A549 (cell line): Measurements from ENCODE around the gene CELA3B. TPM values are rescaled to one million over a fixed set of nuclear protein-coding genes. Genes with fewer than 3 reads are reported as not detected.

Source experiments
- ATAC-seq, 2 experiments: fragments of 200-7000 bp in 1 of 2; fragments of >200 bp in 1 of 2; cut with Nextera tagmentation in 1 of 2; cut with Tn5 transposase in 1 of 2; 3 replicates each; pipeline versions ENCODE4 v1.8.0 to v1.9.1; 2018 to 2020; ENCODE audit warnings: mild to moderate bottlenecking in 1 of 2, moderate library complexity in 1 of 2
- CTCF ChIA-PET: fragments of 300-600 bp; sonication (Branson Sonifier 250); formaldehyde crosslinking; extraction: SDS; loops from one replicate; lab custom pipeline; 2021; ENCODE audit warnings: antibody characterized with exemption, inconsistent platforms; lab: Yijun Ruan, JAX
- POLR2A ChIA-PET: fragments of 350-600 bp; formaldehyde crosslinking; extraction: SDS; loops from one replicate; lab custom pipeline; 2021; ENCODE audit warnings: antibody characterized with exemption, inconsistent platforms; lab: Yijun Ruan, JAX
- DNase-seq, 2 experiments: peaks; one replicate each; pipeline versions ENCODE4 v3.0.0 to v3.0.0-alpha.2; 2011 to 2016; ENCODE audit warnings: low read depth in 1 of 2, low spot score in 1 of 2
- FAIRE-seq: peaks from 2 replicates; lab custom pipeline; 2011; peaks lifted over from hg19 to GRCh38; lab: Jason Lieb, UNC
- H3K27ac ChIP-seq, 2 experiments: fragments of >200 bp; sonication (Bioruptor Twin); formaldehyde crosslinking; 3 replicates each; pipeline ENCODE4 v1.5.1; 2016 to 2017
- H3K4me1 ChIP-seq: fragments of >200 bp; sonication (Bioruptor Twin); formaldehyde crosslinking; 3 replicates; pipeline ENCODE4 v1.6.1; 2016
- H3K4me2 ChIP-seq: fragments of >200 bp; sonication (Bioruptor Twin); formaldehyde crosslinking; 3 replicates; pipeline ENCODE4 v1.6.1; 2016
- H3K4me3 ChIP-seq: fragments of >200 bp; sonication (Bioruptor Twin); formaldehyde crosslinking; 3 replicates; pipeline ENCODE4 v1.5.1; 2016
- H3K9me3 ChIP-seq: fragments of >200 bp; sonication (Bioruptor Twin); formaldehyde crosslinking; 3 replicates; pipeline ENCODE4 v1.6.1; 2016
- CHD4 ChIP-seq: fragments of 200-600 bp; sonication (generic); IDR thresholded peaks from 2 replicates; pipeline ENCODE4 v1.6.1; 2016; ENCODE audit warnings: antibody characterized with exemption, mild to moderate bottlenecking, borderline replicate concordance
- E2F6 ChIP-seq: IDR thresholded peaks from 2 replicates; pipeline ENCODE4 v1.6.1; 2012; ENCODE audit warnings: low read depth, borderline replicate concordance
- EP300 ChIP-seq, 2 experiments: fragments of >200 bp; sonication (Bioruptor Twin); formaldehyde crosslinking; IDR thresholded peaks; 2 replicates in 1 of 2; 3 replicates in 1 of 2; pipeline ENCODE4 v1.6.1; 2016 to 2017
- ESRRA ChIP-seq: fragments of 150-350 bp; IDR thresholded peaks from 2 replicates; pipeline ENCODE4 v1.6.1; 2014; ENCODE audit warnings: mild to moderate bottlenecking, low read length, borderline replicate concordance
- FOSB ChIP-seq: fragments of 250-450 bp; sonication (Bioruptor Pico); IDR thresholded peaks from 2 replicates; pipeline ENCODE4 v1.5.0; 2020; ENCODE audit warnings: mild to moderate bottlenecking, moderate library complexity
- FOXS1 ChIP-seq: fragments of 250-450 bp; sonication (Bioruptor Pico); IDR thresholded peaks from 2 replicates; pipeline ENCODE4 v1.5.0; 2020; ENCODE audit warnings: mild to moderate bottlenecking, moderate library complexity
- HMGXB4 ChIP-seq: fragments of 250-450 bp; sonication (Bioruptor Pico); IDR thresholded peaks from 2 replicates; pipeline ENCODE4 v1.5.0; 2021; ENCODE audit warnings: mild to moderate bottlenecking, moderate library complexity, borderline replicate concordance
- HOXB13 ChIP-seq: fragments of 250-450 bp; sonication (Bioruptor Pico); IDR thresholded peaks from 2 replicates; pipeline ENCODE4 v1.5.0; 2020; ENCODE audit warnings: low read depth, mild to moderate bottlenecking, moderate library complexity
- HOXB5 ChIP-seq: fragments of 250-450 bp; sonication (Bioruptor Pico); IDR thresholded peaks from 2 replicates; pipeline ENCODE4 v1.5.0; 2020; ENCODE audit warnings: mild to moderate bottlenecking, moderate library complexity
- KDM1A ChIP-seq: fragments of 200-600 bp; sonication (generic); IDR thresholded peaks from 2 replicates; pipeline ENCODE4 v1.6.1; 2016; ENCODE audit warnings: low read depth, mild to moderate bottlenecking
- MAX ChIP-seq: IDR thresholded peaks from 2 replicates; pipeline ENCODE4 v1.6.1; 2012
- MYC ChIP-seq: IDR thresholded peaks from 2 replicates; pipeline ENCODE4 v1.6.1; 2012; ENCODE audit warnings: mild to moderate bottlenecking, inconsistent platforms, low read length, improper control_type of control experiment, borderline replicate concordance
- NR3C1 ChIP-seq: fragments of >200 bp; sonication (Bioruptor Twin); formaldehyde crosslinking; IDR thresholded peaks from 3 replicates; pipeline ENCODE4 v1.6.1; 2017
- PHF8 ChIP-seq: fragments of 200-600 bp; sonication (generic); IDR thresholded peaks from 2 replicates; pipeline ENCODE4 v1.6.1; 2016; ENCODE audit warnings: low read depth, mild to moderate bottlenecking, antibody characterized with exemption, moderate library complexity, borderline replicate concordance
- POLR2A ChIP-seq: IDR thresholded peaks from 2 replicates; pipeline ENCODE4 v1.6.1; 2012; ENCODE audit warnings: mild to moderate bottlenecking, low read length
- RAD21 ChIP-seq, 2 experiments: fragments of >200 bp in 1 of 2; sonication (Bioruptor Twin) in 1 of 2; formaldehyde crosslinking in 1 of 2; IDR thresholded peaks in 1 of 2; conservative IDR thresholded peaks in 1 of 2; 2 replicates in 1 of 2; 3 replicates in 1 of 2; pipeline ENCODE4 v1.6.1; 2012 to 2018; ENCODE audit warnings: inconsistent platforms in 1 of 2
- RARB ChIP-seq: fragments of 250-450 bp; sonication (Bioruptor Pico); IDR thresholded peaks from 2 replicates; pipeline ENCODE4 v1.8.0; 2021; ENCODE audit warnings: mild to moderate bottlenecking, moderate library complexity
- RCOR1 ChIP-seq: fragments of 150-350 bp; IDR thresholded peaks from 2 replicates; pipeline ENCODE4 v1.6.1; 2014; ENCODE audit warnings: antibody characterized with exemption, low read length, low read depth
- REST ChIP-seq: fragments of 200-600 bp; sonication (generic); IDR thresholded peaks from 2 replicates; pipeline ENCODE4 v1.6.1; 2016; ENCODE audit warnings: antibody characterized with exemption, mild to moderate bottlenecking, moderate library complexity
- RFX5 ChIP-seq: fragments of 450-650 bp; IDR thresholded peaks from 2 replicates; pipeline ENCODE4 v1.7.1; 2014; ENCODE audit warnings: antibody characterized with exemption, mild to moderate bottlenecking, moderate library complexity
- TP53 ChIP-seq: fragments of 250-450 bp; sonication (Bioruptor Pico); IDR thresholded peaks from 2 replicates; pipeline ENCODE4 v1.5.0; 2021; ENCODE audit warnings: mild to moderate bottlenecking, moderate library complexity
- USF2 ChIP-seq: fragments of 450-650 bp; IDR thresholded peaks from 2 replicates; pipeline ENCODE4 v1.6.1; 2014; ENCODE audit warnings: antibody characterized with exemption
- ZFP36 ChIP-seq: fragments of 450-650 bp; IDR thresholded peaks from 2 replicates; pipeline ENCODE4 v1.6.1; 2014; ENCODE audit warnings: borderline replicate concordance; ENCODE audit not compliant: partially characterized antibody
- ZNF302 ChIP-seq: fragments of 250-450 bp; sonication (Bioruptor Pico); IDR thresholded peaks from 2 replicates; pipeline ENCODE4 v1.9.0; 2021; ENCODE audit warnings: inconsistent platforms, mild to moderate bottlenecking, moderate library complexity
- ZSCAN20 ChIP-seq: fragments of 250-450 bp; sonication (Bioruptor Pico); IDR thresholded peaks from 2 replicates; pipeline ENCODE4 v1.8.0; 2022; ENCODE audit warnings: mild to moderate bottlenecking, moderate library complexity
- WGBS: methylation state at CpG from one replicate; pipeline ENCODE4 v1.1.6; 2017; ENCODE audit errors: missing lambda C conversion rate; 5-methylcytosine and 5-hydroxymethylcytosine counted together
- polyA plus RNA-seq, 4 experiments: library from polyadenylated mRNA; depleted of rRNA in 3 of 4; stranded (reverse); fragments of >200 nt; fragmentation: RNase III in 1 of 4; extraction: RNeasy Plus Mini Kit Qiagen cat#74134 plus additional on column Dnase treatment in 1 of 4; gene quantifications; 2 replicates in 3 of 4; 3 replicates in 1 of 4; pipeline ENCODE4 v1.2.3, GENCODE V29; 2011 to 2017

The CELA3B gene
- polyA plus RNA-seq, 2 of the 4 experiments (the other 2 are of a cell fraction) = not detected

DNA sequence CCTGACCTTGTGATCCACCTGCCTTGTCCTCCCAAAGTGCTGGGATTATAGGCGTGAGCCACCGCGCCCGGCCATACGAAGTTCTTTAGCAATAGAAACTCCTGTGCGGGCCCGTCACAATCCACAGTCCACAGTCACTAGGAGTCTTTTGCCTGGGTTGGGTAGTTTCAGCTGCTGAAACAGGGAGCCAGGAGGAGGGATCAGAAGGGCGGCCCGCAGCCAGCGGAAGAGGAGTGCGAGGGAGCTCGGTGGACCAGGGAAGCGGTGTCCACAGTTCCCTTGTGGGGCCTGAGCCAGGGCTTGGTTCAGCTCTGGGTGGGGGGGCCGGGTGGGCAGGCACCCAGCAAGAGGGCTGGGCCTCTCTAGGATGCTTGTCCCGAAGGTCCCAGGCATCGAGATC lies 21.8 kb upstream of the CELA3B start:
- ChIA-PET POLR2A (no interaction called here), CTCF (interaction anchor here (0.6 kb wide), 1 partner anchor 9 kb away, joined by 3 read pairs; no protein-coding TSS in a partner anchor)
- peaks cover 21% of the 10 kb centered on the region for H3K4me1 ChIP-seq
- 94% methylated on average over 5 of the region's 16 CpGs for WGBS
- no peaks in the 10 kb centered on the region for H3K9me3 ChIP-seq
- TF ChIP-seq ZNF302 (CRISPR knock-in tag) = no peak
- no peak for TF ChIP-seq RAD21 (conservative IDR thresholded peaks at IDR 0.05 in 1 of 2, IDR thresholded peaks at IDR 0.05 in 1 of 2)
- TF ChIP-seq ZSCAN20 (CRISPR knock-in tag) = no peak
- no peak for TF ChIP-seq RCOR1
- TF ChIP-seq HOXB13 = no peak
- no peak for TF ChIP-seq RFX5
- no peak for TF ChIP-seq CHD4
- TF ChIP-seq HMGXB4 (CRISPR knock-in tag) = no peak
- TF ChIP-seq, all 56 proteins: peak for 0
- H3K4me2 ChIP-seq = no peak overlapping the region
- ATAC-seq = no peak
- no peak overlapping the region for H3K4me3 ChIP-seq
- no peak for FAIRE-seq
- peak overlapping the region in 1 of 2 experiments; percentile 79; a peak in 2 of 6 replicates for H3K27ac ChIP-seq
- DNase-seq = no peak

- ChIA-PET CTCF (interaction anchor here (0.6 to 1.5 kb wide), 2 partner anchors 8 to 17 kb away, joined by 3 to 6 read pairs; no protein-coding TSS in a partner anchor), POLR2A (no interaction called here)
- ATAC-seq = no peak
- Histone ChIP-seq H3K27ac (peak overlapping the region; percentile 44 to 79; a peak in 4 of 6 replicates), H3K9me3 (no peaks in the 10 kb centered on the region), H3K4me1 (peaks cover 21% of the 10 kb centered on the region), H3K4me3 (no peak overlapping the region), H3K4me2 (no peak overlapping the region; the same call in 2 of the 3 replicates)
- WGBS = 83% methylated on average over 7 of the region's 9 CpGs
- no peak for FAIRE-seq
- TF ChIP-seq MYC (no peak), E2F6 (no peak), PHF8 (no peak), RFX5 (no peak), HOXB5 (no peak), ESRRA (no peak), EP300 (IDR thresholded peaks at IDR 0.05) (no peak), FOXS1 (no peak), FOSB (CRISPR knock-in tag) (no peak), POLR2A (no peak), ZSCAN20 (CRISPR knock-in tag) (no peak), NR3C1 (no peak), MAX (no peak), TP53 (CRISPR knock-in tag) (no peak), USF2 (no peak), REST (no peak), ZFP36 (no peak), KDM1A (no peak), RARB (CRISPR knock-in tag) (no peak)
- no peak for DNase-seq
These were observed 21.1 kb upstream of the CELA3B start for GRCh38 chr1:21955501-21956281.
